Activated CD8-positive, alpha-beta memory T cell treated with anti-CD3 and anti-CD28 coated beads for 36 hours (primary cell): ENCODE data around the gene FLT1. TPM values are rescaled to one million over a fixed set of nuclear protein-coding genes. Genes with fewer than 3 reads are reported as not detected.

Source experiments
- CTCF ChIA-PET: fragments of 350-600 bp; sonication (Branson Sonifier 250); formaldehyde crosslinking; loops from one replicate; lab custom pipeline; 2021; ENCODE audit warnings: antibody characterized with exemption; lab: Charles Lee
- POLR2A ChIA-PET: fragments of 350-600 bp; sonication (Branson Sonifier 250); formaldehyde crosslinking; loops from one replicate; lab custom pipeline; 2021; ENCODE audit warnings: antibody characterized with exemption; lab: Charles Lee
- total RNA-seq, 2 experiments: library from RNA; stranded (reverse); gene quantifications; one replicate each; pipeline ENCODE4 v1.2.3, GENCODE V29; 2021

Gene FLT1
- total RNA-seq, 2 experiments from 2014 or later, result 2.5 to 2.7 TPM

DNA sequence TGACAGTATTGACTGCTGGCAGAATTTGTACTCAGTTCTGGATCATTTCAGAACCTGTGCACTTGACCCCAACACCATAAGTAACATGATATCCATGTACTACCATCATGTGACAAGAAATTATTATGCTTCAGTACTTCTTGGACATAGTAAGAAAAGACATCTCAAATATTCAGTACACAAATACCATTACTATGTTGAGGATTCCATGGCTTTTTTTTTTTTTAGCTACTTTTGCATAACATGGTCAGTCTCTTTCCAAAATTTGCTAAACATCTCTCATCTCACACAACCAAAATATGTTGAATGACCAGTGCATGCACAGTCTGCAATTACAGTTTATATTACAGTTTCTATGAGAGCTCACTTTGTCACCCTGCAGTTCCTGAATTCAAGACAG, 85.3 kb downstream of the FLT1 start:
- ChIA-PET CTCF (no interaction called here), POLR2A (no interaction called here)

DNA sequence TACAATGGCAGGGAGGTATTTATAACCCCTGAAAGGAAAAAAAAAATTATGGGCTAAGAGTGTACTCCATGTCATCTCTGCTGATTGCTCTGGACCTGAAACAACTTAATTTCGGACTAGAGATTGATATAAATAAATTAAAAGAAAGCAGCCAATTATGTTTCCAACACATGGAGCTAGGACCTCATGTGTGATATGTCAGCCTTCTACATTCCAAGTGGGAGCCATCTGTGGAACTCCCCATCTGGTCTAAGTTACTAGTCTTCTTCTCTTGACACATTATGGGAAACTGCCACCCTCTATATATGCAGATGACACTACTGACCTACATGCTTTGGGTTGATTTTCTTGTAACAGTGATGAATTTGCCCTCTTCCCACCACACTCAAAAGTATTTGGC, 86.1 kb downstream of the FLT1 start:
- ChIA-PET POLR2A (no interaction called here), CTCF (no interaction called here)

DNA sequence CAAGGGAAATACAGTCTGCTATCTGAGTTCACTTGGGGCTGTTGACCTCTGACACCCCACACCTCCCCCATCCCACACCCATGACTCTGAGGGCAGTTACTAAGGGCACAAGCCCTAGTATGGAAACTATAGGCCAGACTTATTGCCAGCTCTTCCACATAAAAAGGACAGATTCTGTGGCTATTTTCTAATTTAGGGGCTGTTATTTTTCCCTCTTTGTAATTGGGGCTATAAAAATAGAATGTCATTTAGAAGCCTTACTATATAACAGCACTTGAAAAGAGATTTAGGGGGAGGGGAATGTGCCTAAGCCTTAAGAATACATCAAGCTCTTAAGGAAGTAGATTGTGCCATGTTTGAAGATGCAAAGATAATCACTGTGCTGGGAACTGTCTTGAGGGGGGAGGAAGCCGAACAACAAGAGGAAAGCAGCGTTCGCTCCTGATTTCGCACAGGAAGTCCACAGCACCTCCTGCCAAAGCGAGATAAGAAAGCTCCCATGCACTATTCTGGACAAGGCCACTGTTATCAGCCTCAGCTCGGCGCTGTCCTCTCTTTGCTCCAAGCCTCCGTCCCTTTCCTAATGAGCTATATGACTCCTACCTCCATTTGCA, 86.6 kb downstream of the FLT1 start:
- POLR2A ChIA-PET, result no interaction called here
- CTCF ChIA-PET, result no interaction called here

DNA sequence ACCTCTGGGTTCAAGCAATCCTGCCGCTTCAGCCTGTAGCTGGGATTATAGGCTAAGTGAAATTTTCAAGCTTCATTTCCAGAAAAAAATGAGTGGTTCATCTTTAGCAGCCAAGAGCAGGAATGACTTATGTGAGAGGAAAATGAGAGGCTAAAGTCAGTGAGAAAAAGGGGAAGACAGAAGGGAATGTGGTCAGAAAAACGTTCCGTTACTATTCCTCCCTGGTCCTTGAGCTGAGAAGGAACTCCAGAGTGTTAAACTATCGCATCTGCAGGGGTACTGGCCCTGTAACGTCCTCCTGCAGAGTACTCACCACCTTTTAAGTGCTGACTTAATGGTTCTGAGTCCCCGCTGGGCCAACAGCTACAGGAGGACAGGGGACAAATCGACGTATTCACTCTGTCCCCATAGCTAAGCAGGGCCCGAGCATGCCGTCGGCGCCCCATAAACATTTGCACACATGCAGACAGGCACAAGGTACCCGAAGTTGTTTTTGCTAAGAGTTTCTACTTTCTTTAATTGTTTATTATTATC, 88.1 kb downstream of the FLT1 start:
- ChIA-PET CTCF (no interaction called here), POLR2A (no interaction called here)

DNA sequence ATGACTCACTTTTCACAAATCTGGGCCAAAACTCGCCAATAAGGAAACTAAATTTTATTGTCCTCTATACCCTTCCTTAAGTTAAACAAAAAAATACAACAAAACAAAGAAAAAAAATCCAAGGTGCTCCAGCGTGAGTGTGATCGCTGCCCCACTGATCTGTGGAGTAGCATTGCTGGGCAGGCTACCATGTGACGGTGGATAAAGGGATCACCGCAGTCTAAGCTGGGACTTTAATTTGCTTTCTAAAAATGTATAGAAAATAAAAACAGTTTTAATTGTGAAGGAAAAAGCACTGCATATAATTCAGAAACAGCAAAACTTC, 92.9 kb downstream of the FLT1 start:
- POLR2A ChIA-PET, result no interaction called here
- CTCF ChIA-PET, result no interaction called here

DNA sequence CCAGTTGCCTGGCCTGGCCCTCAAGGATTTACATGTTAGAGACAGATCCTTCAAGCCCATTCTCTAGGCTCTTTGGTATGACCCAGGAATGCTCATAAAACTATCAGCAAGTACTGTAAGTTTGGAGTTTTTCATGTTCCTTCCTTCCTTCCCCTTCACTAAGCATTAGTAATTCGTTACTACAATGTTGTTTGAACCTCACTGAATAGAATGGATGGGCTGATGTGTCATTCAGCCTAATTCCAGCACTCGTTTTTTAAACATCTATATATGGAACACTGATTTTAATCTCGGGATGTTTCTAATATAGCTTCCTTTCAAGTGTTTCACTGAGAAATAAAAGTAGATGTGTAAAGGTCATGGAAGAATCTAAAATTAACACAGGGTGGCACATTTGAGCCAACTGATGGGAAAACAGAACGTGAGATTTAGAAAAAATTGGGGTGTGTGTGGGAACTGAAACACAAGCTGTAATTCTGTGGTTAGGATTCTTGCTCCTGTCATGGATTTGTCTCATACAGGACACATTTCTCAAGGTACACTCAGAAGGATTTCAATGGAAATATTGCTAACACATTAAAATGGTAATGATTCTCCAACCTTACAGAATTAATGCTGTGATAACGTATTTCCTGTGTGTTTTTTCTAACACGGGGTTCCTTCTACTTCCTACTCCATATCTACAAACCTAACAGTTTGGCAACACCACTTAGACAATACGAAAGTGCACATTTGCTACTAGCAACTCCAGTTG, 93.4 kb downstream of the FLT1 start:
- POLR2A ChIA-PET, result no interaction called here
- CTCF ChIA-PET, result no interaction called here

DNA sequence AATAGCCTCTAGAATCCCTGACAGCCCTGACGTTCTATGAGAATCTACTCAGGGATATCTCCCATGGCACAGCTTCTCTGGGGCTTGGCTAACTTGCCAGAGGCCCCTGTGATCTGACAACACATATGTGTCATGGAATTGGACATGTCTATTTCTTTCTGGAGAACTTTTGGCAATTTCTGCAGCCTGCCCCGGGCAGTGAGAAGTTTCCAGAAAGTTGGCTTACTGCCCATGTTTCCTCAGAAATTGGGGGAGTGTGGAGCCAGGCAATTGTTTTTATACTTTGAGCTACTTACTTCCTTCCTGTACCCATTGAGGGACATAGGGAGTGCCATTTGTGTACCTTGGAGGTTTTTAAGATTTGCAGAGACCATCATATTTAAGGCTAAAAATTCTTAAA, 98.9 kb downstream of the FLT1 start:
- POLR2A ChIA-PET, result interaction anchor here (0.5 kb wide), 1 partner anchor 255 kb away, joined by 7 read pairs; no protein-coding TSS in a partner anchor
- CTCF ChIA-PET, result no interaction called here

DNA sequence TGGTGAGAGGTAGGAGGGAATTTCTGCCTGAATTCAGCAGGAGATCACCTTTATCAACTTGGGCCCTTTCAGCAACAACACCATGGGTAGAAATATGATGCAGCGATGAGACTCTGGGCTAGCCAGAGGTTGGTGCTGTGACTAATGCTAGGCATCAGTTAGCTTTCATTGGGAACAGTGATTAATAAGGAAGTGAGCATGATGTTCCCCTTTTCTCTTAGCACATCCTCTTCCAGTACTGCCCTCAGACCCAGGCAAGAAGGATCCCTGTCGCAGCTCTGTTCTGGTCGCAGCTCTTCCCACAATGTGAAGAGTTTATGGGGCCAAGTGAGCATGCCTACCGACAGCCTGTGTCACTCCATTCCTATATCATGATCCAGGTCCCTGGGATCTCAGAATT, 100.5 kb downstream of the FLT1 start:
- POLR2A ChIA-PET, result no interaction called here
- CTCF ChIA-PET, result no interaction called here

DNA sequence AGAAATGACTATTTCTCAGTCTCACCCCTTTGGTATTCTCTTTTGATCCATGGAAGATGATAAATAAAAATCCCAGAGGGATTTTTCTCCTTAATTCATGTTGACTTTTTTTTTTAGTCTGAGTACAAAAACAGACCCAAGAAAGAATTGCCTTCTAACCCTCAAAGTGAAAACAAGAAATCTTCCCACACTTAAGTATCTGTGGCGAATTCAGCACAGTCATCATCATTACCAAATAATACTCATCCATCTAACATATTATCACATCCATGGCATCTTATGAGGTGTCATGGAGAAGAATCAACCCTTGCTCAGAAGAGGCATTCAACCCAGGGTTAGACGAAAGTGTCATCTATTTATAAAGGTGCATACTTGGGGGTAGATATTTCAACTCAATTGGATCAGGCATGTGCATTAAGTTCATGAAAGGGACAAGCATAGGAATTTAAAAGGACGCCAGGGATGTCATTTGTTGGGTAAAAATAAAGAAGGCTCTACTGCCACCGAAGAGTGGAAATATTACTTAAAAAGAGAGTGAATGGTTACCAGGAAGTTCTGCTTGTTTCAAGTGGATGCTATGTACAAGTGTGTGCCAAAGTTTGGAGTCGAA, 101.9 kb downstream of the FLT1 start:
- CTCF ChIA-PET, result no interaction called here
- POLR2A ChIA-PET, result no interaction called here

DNA sequence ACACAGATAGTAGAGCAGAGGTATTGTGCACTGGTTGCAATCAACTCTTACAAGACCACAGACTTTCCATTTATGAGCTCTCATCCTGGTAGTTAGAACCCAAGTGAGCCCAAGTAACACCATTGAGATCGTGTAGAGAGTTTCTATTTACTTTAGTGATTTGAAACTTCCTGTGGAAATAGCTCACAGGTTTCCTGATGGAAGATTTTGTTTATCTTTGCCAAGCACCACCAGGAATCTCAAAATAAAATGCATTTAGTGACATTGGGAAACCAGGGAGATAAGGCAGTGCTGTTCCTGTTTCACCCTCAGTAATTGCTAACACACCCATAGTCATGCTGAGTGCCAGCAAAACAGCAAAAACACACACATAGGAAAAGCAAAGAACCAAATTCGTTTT, 102.5 kb downstream of the FLT1 start:
- ChIA-PET POLR2A (no interaction called here), CTCF (no interaction called here)

DNA sequence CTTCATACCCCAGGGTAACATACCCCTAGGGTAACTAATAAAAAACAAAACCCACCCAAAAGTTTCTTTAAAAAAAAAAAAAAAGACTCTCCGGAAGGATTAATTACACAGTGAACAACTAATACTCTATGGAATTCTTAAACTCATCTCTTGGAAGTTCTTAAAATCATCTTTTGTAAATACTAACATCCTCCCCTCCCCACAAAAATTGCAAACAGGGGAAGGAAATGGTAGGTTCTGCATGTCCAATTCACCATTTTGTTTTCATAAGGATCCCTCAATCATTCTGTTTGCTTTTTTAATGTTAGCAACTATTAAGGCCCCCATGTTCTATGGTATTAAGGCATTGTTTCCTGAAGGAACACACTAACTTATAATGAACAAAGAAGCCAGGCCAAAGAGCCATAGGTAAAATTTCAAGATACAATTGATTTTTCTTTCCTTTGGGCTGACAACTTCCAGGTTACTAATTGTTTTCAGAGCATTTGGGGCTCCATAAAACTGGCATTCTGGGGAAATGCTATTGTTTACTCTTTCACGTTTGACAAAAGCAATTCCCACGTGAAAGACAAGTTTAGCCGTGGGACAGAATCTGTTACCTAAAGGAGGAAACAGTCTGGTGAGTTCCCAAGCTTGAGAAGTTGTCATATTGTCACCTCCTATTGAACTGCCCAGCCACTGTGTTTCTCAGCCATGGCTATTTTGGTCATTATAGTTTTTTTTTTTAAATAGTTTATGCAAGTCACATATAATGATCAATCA, 107.0 kb downstream of the FLT1 start:
- ChIA-PET POLR2A (no interaction called here), CTCF (no interaction called here)

DNA sequence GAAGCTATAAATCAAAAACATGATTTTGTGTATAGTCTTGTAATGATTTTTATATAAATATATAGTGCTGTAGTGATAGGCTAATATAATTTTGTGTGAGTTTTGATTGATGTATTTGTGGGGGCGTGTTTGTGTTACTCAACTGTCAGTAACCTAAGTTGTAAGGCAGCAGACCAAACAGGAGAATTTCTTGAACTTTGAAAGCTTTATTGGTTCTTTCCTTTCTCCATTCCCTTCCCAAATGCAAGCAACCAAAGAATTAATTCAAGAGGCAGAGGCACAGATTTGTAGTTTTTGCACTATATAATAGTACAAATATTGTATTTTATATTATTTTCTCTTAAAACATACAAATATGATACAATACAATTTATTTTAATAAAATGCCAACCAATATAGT, 109.6 kb downstream of the FLT1 start:
- ChIA-PET POLR2A (no interaction called here), CTCF (no interaction called here)

DNA sequence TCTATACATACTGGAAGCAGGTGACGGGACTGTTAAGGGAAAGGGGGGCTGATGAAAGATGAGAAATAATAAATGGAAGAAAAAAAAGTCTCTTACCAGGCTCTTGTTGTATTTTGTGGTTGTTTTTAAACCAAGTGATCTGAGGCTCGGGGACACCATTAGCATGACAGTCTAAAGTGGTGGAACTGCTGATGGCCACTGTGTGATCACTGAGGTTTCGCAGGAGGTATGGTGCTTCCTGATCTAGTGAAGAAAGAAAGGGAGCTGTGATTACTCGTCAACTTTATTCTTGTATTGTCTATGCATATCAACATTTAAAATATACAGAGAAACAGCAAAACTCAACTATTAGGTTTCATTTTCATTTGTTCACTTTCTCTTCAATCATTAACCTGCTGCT, 110.1 kb downstream of the FLT1 start:
- ChIA-PET CTCF (no interaction called here), POLR2A (no interaction called here)

DNA sequence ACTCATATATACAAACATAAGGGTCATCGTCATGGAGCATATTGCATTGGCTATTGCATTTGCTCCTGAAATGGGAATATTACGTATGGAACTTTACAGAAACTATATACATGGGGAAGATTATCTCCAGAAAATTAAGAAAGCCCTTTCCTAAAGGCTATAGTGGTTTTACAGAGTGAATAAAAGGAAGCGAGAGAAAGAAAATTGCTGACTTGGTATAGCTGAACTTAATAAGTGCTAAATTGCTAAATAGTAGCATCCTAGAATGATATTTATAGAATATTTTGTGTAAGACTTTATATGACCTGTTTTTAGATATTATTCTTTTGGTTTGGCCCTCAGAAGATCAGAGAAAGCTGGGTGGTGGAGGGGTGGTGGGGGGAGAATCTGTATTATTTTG, 114.6 kb downstream of the FLT1 start:
- ChIA-PET CTCF (no interaction called here), POLR2A (no interaction called here)

DNA sequence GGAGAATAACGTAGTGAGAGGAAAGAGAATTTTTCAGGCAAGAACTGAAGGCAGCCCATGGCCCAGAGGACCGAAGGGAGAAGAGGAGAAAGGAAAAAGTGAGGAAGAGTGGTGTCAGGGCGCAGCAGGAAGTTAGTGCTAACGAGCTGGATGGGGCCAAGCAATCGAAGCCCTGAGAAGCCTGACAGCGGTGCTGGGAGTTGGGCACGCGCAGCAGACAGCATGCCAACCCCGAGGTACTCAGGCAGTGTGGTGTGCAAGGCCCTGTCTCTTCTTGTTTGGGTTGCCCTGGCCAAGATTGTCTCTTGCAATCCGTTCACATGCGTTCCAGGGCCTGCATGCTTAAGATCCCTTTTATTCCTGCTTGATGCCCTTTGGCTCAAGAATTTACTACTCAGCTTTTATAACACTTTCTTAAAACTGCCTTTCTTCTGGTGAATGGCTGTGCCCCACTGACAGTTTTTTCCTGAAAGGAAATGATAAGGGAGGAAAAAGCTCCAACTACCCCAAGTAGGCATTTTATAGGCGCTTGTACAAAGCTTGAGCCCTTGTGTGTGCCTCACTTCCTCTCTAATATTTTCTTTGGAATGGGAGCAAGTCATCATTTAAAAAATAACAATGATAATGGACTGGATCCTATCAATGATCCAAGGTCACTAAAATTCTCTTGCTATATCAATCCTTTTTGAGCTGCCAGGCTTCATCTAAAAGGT, 115.4 kb downstream of the FLT1 start:
- CTCF ChIA-PET, result no interaction called here
- POLR2A ChIA-PET, result no interaction called here

DNA sequence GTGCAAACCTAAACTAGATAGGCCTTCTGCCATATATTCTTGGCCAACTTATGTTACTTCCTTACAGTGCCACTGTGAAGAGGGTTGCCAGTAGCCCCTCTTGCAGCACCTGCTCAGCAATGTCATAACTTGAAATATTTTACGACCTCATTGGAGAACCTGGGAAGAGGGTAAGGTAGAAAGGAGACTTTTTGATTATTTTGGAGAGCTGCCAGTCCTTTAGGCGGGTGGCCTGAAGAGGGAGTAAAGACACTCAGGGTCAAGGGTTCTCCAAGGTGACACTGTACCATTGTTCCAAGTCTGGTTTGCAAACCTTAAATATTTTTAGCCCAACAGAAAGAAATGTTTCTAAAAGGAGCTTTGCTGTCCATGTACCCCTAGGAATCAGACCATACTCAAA, 118.3 kb downstream of the FLT1 start:
- POLR2A ChIA-PET, result no interaction called here
- CTCF ChIA-PET, result no interaction called here

DNA sequence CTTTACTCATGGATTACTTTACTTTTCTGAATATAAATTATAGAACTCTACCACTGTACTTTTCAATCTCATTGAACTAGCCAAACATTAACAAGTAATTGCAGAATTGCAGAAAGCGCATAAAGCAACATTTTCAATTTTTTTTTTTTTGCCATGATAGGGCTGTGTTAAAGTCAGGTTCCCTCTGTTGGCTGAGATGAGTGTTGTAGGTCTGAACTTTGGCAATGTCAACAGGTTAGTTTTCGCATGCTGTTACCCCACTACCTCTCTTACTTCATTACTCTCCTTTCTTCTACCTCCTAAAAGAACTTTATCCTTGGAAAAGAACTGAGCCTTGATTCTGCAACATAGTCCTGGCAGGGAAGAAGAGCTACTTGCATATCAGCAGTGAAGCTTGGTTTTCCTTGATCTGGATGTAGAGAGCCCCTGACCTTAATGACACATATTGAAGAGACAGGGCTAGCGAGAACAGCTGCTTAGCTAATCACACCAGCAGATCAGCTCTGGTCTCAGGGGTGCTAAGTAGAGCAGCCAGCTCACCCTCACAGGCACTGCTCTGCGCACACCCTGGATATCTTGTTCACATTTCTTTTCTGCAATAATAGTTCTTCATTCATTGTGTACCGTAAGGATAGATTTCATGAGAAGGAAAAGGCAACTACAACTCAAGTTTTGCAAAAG, 119.5 kb downstream of the FLT1 start:
- ChIA-PET POLR2A (no interaction called here), CTCF (no interaction called here)

DNA sequence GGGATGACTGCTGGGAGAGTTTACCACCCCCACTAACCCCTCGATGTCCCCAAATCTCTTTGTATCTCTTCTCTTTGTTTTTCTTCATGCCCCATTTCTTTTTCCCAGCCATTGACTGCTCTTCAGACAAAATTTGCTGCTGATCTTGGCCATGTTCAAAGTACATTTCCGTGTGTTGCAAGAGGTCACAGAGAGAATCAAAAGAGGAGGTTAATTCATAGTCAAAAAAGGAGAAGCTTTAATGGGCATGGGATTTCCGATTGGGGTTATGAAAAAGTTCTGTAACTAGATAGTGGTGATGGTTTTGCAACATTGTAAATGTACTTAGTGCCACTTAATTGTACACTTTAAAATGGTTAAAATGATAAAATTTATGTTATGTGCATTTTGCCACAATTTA, 121.1 kb downstream of the FLT1 start:
- POLR2A ChIA-PET, result no interaction called here
- CTCF ChIA-PET, result no interaction called here

DNA sequence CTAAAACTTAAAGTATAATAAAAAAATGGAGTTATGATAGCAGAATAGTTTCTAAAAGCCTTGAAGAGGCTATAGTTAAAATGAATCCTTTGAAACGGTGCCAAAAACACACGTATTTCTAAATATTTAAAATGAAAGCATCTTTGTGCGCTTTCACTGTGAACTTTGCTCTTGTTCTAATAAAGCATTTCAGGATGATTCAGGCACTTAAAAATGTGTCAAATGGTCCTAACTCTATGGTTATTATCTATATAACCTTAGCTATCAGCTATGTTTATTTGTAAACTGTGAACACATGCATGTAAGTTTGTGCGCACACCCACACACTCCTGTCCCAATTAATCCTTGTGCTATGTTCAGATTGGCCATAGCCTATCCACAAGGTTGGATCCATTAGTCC, 124.5 kb downstream of the FLT1 start:
- ChIA-PET POLR2A (no interaction called here), CTCF (no interaction called here)
